Heart right ventricle (tissue), 16 donors: Measurements from ENCODE around the gene KCNT1. TPM values are rescaled to one million over a fixed set of nuclear protein-coding genes. Genes with fewer than 3 reads are reported as not detected.

Experiments used
- ATAC-seq, 8 donors: fragments of 200-7000 bp; cut with Tn5 transposase; one replicate each; pipeline ENCODE4 v1.9.1; 2020; ENCODE audit warnings: mild to moderate bottlenecking in 8 of 8, moderate library complexity in 8 of 8, moderate number of reproducible peaks in 1 of 8
- DNase-seq, 2 donors: peaks; one replicate each; pipeline ENCODE4 v3.0.0-alpha.2; 2020
- H3K27ac ChIP-seq, 10 donors: fragments of 200-600 bp; sonication (generic) in 2 of 10; one replicate each; pipeline versions ENCODE4 v1.5.0 to v1.8.0; 2020 to 2022; ENCODE audit warnings: mild to moderate bottlenecking in 3 of 10
- H3K27me3 ChIP-seq, 7 donors: fragments of 200-600 bp; one replicate each; pipeline ENCODE4 v1.8.0; 2021 to 2022; ENCODE audit warnings: mild to moderate bottlenecking in 2 of 7
- H3K36me3 ChIP-seq, 9 donors: fragments of 200-600 bp; sonication (generic) in 1 of 9; one replicate each; pipeline versions ENCODE4 v1.5.0 to v1.8.0; 2020 to 2022; ENCODE audit warnings: mild to moderate bottlenecking in 2 of 9
- H3K4me1 ChIP-seq, 9 donors: fragments of 200-600 bp; sonication (generic) in 1 of 9; one replicate each; pipeline versions ENCODE4 v1.5.0 to v1.8.0; 2020 to 2022; ENCODE audit warnings: mild to moderate bottlenecking in 4 of 9
- H3K4me3 ChIP-seq, 10 donors: fragments of 200-600 bp; sonication (generic) in 2 of 10; one replicate each; pipeline versions ENCODE4 v1.5.0 to v1.8.0; 2020 to 2022; ENCODE audit warnings: mild to moderate bottlenecking in 7 of 10, moderate library complexity in 2 of 10
- H3K9me3 ChIP-seq, 11 donors: fragments of 200-600 bp in 10 of 11; sonication (generic) in 2 of 11; one replicate each; pipeline versions ENCODE4 v1.5.0 to v1.8.0; 2013 to 2022; ENCODE audit warnings: mild to moderate bottlenecking in 2 of 11, control low read depth in 1 of 11, moderate library complexity in 1 of 11
- CTCF ChIP-seq, 9 donors: fragments of 200-600 bp; sonication (generic) in 2 of 9; IDR thresholded peaks; one replicate each; pipeline versions ENCODE4 v1.5.0 to v1.8.0; 2021 to 2022; ENCODE audit warnings: antibody characterized with exemption in 9 of 9, mild to moderate bottlenecking in 5 of 9, moderate library complexity in 1 of 9
- WGBS, 2 donors: extraction: QIAGEN DNeasy Blood & Tissue Kit; methylation state at CpG; one replicate each; pipeline ENCODE4 v1.1.7; 2013; ENCODE audit warnings: inconsistent platforms in 1 of 2; 5-methylcytosine and 5-hydroxymethylcytosine counted together
- intact Hi-C, 10 donors: fragments of 100-400 bp; cut with DNase I; formaldehyde crosslinking; loops; one replicate each; pipeline versions ENCODE4 v1.11.1 to v1.14.2; 2022
- polyA plus RNA-seq, 2 donors: library from polyadenylated mRNA; stranded (reverse); fragments of 200-250 nt; gene quantifications; one replicate each; pipeline ENCODE4 v1.2.3, GENCODE V29; 2013
- total RNA-seq, 10 donors: library from RNA; stranded (reverse); fragmentation: NEBNext Ultra II Directional in 3 of 10; extraction: Animal tissue kit (Norgen Biotek cat#: 25700) in 3 of 10; gene quantifications; one replicate each; pipeline versions ENCODE4 v1.2.1 to v1.2.4, GENCODE V29; 2021 to 2023
- donor health status: Arrhythmogenic right ventricular cardiomyopathy.
- donor health status: ischemic (EF 13 %, LVEDD 7.1; RV severe dilation, severe dysfunction).
- donor health status: healthy with polysubstance abuse.
- donor health status: DM: no; HTN: yes; CAD: no.
- donor health status: DM: no; HTN: no; CAD: no.
- donor health status: ischemic (EF 25% LVEDD 6.9; RV normal size, moderate dysfunction).
- donor health status: ischemic (EF 25% LVEDD 5.7; RV mildly dilated, moderate dysfunction).
- donor health status: healthy.
- donor health status: DM: yes; HTN: yes; CAD: no.
- donor health status: Ischemic cardiomyopathy.
- donor health status: ischemic (EF 35%, LVEDD 5.7; RV mildly dilated, moderate dysfunction).
- donor health status: nonischemic (EF 11% LVEDD 7.7; RV severe dilation, severe dysfunction).
- donor health status: DM: yes; HTN: yes; CAD: no.
- donor health status: PGD.
- donor health status: ischemic (EF 29% LVEDD 5.4; RV normal size, mild dysfunction).
- donor health status: nonischemic (EF 23%, LVEDD 6.1; RV moderate dilation, normal function).

Gene KCNT1
- total and polyA plus RNA-seq, 12 donors, result 0.14 to 14.1 (median 4.2) TPM

GRCh38 chr9:135769489-135770202 lies 67.7 kb downstream of the KCNT1 start:
- no peaks in the 10 kb centered on the region for H3K36me3 ChIP-seq
- no peaks in the 10 kb centered on the region for H3K4me1 ChIP-seq
- no peak overlapping the region for H3K27ac ChIP-seq
- ATAC-seq (no peak), DNase-seq (no peak)
- WGBS, 2 donors, result 86 to 87% methylated on average over 27 to 32 of the region's 32 CpGs
- H3K27me3 ChIP-seq, result peaks cover 0 to 11% (median 0%) of the 10 kb centered on the region in 7 donors
- H3K4me3 ChIP-seq, result no peak overlapping the region
- peaks cover 0 to 24% (median 6%) of the 10 kb centered on the region in 11 donors for H3K9me3 ChIP-seq
- TF ChIP-seq CTCF (IDR thresholded peaks at IDR 0.05), result no peak
- intact Hi-C loops, result loop anchor here in 1 of 10 donors (10.0 kb wide), 1 partner anchor 155 kb away; a partner anchor contains a TSS

- DNase-seq (no peak), ATAC-seq (no peak)
- H3K9me3 ChIP-seq, result peaks cover 0 to 21% (median 6%) of the 10 kb centered on the region in 11 donors
- intact Hi-C loops, result loop anchor here in 1 of 10 donors (10.0 kb wide), 1 partner anchor 155 kb away; a partner anchor contains a TSS
- no peak overlapping the region for H3K4me3 ChIP-seq
- WGBS, 2 donors, result 80 to 90% methylated on average over 19 of the region's 19 CpGs
- TF ChIP-seq CTCF (IDR thresholded peaks at IDR 0.05), result no peak
- no peak overlapping the region for H3K27ac ChIP-seq
- H3K27me3 ChIP-seq, result peaks cover 0 to 11% (median 0%) of the 10 kb centered on the region in 7 donors
- H3K36me3 ChIP-seq, result no peaks in the 10 kb centered on the region
- no peaks in the 10 kb centered on the region for H3K4me1 ChIP-seq
These were observed 68.2 kb downstream of the KCNT1 start for GRCh38 chr9:135770203-135770535.

GRCh38 chr9:135770771-135771170 lies 68.8 kb downstream of the KCNT1 start:
- Histone ChIP-seq H3K27me3 (peaks cover 0 to 11% (median 0%) of the 10 kb centered on the region in 7 donors), H3K27ac (no peak overlapping the region), H3K36me3 (no peaks in the 10 kb centered on the region), H3K9me3 (peaks cover 0 to 16% (median 6%) of the 10 kb centered on the region in 11 donors), H3K4me3 (no peak overlapping the region), H3K4me1 (no peaks in the 10 kb centered on the region)
- DNase-seq, result no peak
- no peak for TF ChIP-seq CTCF (IDR thresholded peaks at IDR 0.05)
- intact Hi-C loops, result loop anchor here in 1 of 10 donors (10.0 kb wide), 1 partner anchor 156 kb away; a partner anchor contains a TSS
- 90 to 92% methylated on average over 26 of the region's 26 CpGs for WGBS, 2 donors
- ATAC-seq, result no peak

- no peak overlapping the region for H3K27ac ChIP-seq
- TF ChIP-seq CTCF (IDR thresholded peaks at IDR 0.05), result no peak
- intact Hi-C loops, result loop anchor here in 1 of 10 donors (10.0 kb wide), 1 partner anchor 157 kb away; a partner anchor contains a TSS
- peaks cover 0 to 8% (median 0%) of the 10 kb centered on the region in 11 donors for H3K9me3 ChIP-seq
- H3K4me1 ChIP-seq, result no peaks in the 10 kb centered on the region
- WGBS, 2 donors, result 85 to 90% methylated on average over 21 of the region's 21 CpGs
- no peak overlapping the region for H3K4me3 ChIP-seq
- H3K36me3 ChIP-seq, result no peaks in the 10 kb centered on the region
- DNase-seq, result no peak
- ATAC-seq, result no peak
- peaks cover 0 to 11% (median 0%) of the 10 kb centered on the region in 7 donors for H3K27me3 ChIP-seq
These were observed 69.5 kb downstream of the KCNT1 start for GRCh38 chr9:135771401-135772051.
